Astrocyte of the spinal cord (primary cell): ENCODE results near the gene TSPEAR.

Experiments
- DNase-seq: peaks from one replicate; pipeline ENCODE4 v3.0.0; 2011; ENCODE audit warnings: low read depth, low spot score
- H3K4me3 ChIP-seq: 2 replicates; pipeline ENCODE4 v1.5.1; 2011; ENCODE audit warnings: low read depth, mild to moderate bottlenecking, low read length, moderate library complexity
- in situ Hi-C: cut with HindIII; loops from 2 replicates; pipeline ENCODE4 v1.10.0; 2017; ENCODE audit warnings: low sequenced_read_pairs
- TF ChIP-seq, protein P1 (sequence below): IDR thresholded peaks from 2 replicates; pipeline ENCODE4 v1.5.1; 2012; ENCODE audit warnings: low read depth, mild to moderate bottlenecking, low read length, inconsistent platforms

Gene TSPEAR

DNA sequence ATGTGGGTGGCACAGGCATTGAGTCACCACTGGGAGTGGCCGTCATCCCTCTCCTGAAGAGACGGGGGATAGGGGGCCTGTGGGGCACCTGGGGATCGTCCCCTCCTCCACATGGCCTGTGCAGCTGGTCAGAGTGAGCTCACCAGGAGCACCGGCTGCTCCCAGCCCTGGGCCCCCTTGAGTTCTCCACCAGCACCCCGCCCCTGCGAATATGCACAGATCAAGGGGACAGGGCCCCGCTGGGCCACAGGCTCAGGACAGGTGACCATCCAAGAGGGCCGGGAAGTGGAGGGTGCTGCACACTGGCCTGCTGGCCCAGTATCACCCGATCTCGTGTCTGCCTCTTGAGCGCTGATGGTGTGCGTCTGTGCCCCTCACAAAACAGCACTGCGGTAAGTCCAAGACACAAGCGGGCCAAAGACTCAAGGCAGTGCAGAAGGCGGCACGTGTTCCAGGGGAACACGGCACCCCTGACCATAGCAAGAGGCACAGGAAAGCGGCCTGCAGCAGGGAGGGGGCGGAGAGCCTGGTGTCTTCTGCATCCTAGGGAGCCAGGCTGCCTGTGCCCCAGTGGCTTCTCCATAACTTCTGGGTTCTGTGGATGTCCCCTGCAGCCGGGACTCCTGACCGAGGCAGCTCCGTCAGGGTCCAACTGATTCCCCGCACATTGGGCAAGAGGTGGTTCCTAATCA, 18.1 kb upstream of the TSPEAR start:
- TF ChIP-seq, protein P1, sequence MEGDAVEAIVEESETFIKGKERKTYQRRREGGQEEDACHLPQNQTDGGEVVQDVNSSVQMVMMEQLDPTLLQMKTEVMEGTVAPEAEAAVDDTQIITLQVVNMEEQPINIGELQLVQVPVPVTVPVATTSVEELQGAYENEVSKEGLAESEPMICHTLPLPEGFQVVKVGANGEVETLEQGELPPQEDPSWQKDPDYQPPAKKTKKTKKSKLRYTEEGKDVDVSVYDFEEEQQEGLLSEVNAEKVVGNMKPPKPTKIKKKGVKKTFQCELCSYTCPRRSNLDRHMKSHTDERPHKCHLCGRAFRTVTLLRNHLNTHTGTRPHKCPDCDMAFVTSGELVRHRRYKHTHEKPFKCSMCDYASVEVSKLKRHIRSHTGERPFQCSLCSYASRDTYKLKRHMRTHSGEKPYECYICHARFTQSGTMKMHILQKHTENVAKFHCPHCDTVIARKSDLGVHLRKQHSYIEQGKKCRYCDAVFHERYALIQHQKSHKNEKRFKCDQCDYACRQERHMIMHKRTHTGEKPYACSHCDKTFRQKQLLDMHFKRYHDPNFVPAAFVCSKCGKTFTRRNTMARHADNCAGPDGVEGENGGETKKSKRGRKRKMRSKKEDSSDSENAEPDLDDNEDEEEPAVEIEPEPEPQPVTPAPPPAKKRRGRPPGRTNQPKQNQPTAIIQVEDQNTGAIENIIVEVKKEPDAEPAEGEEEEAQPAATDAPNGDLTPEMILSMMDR, result no peak
- in situ Hi-C loops, result no loop called here
- no peak for DNase-seq
- H3K4me3 ChIP-seq, result no peak overlapping the region

DNA sequence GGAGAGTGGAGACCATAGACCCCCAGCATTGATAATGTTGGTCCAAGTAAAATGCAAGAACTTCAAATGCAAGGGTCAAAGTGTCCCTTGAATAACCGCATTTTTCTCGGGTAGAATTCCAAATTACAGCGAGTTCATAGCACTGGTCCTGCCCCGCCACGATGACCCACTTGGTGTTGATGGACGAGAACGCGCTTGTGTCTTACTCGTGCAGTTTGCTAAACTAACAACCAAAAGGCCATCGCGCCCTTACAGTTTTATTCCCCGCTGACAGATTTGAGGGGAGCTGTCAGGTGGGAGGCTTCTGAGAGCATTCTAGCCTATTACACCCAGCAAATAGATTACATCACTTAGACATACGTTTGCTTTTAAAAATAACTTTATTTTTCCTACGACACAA, 17.3 kb upstream of the TSPEAR start:
- H3K4me3 ChIP-seq, result no peak overlapping the region
- DNase-seq, result no peak
- in situ Hi-C loops, result no loop called here
- TF ChIP-seq, protein P1, result no peak

DNA sequence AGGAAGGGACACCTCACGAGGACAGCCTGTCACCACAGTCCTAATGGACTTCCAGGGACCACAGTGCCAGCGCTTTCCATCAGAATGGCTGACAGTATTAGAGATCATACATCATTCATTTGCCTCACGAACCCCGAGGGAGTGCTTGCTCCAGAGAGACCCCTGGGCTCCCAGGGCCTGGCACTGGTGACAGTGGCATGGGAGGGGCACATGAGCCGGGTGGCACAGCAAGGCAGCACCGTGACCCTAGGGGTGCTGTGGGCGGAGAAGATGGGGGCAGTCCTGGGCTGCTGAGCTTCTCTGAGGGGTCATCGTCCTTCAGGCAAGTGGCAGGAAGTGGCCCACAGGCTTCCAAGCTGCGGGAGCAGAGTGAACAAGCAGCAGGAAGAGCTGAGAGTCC, 16.4 kb upstream of the TSPEAR start:
- DNase-seq, result no peak
- in situ Hi-C loops, result no loop called here
- TF ChIP-seq, protein P1, result no peak
- H3K4me3 ChIP-seq, result no peak overlapping the region

DNA sequence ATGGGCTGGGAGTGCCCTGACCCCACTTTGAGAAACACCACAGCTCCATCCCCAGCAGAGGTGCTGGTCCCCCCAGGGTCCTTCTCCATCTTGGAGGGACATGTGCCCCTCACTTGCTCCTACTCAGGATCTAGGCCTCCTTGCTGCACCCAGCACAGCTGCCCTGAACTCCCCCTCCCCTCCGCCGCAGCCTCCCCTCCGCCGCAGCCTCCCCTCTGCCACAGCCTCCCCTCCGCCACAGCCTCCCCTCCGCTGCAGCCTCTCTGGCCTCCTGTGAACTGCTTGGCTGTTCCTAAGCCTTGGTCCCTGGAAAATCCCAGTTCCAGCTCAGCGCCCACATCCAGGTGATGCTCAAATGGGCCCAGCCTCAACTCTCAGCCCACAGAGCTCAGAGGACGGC, 15.9 kb upstream of the TSPEAR start:
- no peak for DNase-seq
- TF ChIP-seq, protein P1, result no peak
- no peak overlapping the region for H3K4me3 ChIP-seq
- in situ Hi-C loops, result no loop called here

DNA sequence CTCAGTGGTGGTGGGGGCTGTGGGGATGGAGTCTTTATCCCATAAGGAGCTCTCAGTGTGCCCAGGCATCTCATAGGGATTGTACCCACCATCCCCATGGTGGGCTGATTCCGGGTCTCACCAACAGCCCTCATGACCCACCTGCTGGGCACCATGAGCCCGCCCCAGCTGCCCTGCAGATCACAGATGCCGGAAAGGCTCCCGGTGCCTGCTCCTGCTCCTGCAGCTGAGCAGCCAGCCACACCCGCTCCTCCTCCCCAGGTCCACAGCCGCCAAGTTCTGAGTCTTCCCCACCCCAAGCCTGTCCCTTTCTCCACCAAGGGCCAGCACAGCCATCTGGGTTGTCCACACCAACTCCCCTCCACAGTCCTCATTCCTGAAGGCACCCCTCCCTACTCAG, 15.5 kb upstream of the TSPEAR start:
- no peak for DNase-seq
- in situ Hi-C loops, result no loop called here

DNA sequence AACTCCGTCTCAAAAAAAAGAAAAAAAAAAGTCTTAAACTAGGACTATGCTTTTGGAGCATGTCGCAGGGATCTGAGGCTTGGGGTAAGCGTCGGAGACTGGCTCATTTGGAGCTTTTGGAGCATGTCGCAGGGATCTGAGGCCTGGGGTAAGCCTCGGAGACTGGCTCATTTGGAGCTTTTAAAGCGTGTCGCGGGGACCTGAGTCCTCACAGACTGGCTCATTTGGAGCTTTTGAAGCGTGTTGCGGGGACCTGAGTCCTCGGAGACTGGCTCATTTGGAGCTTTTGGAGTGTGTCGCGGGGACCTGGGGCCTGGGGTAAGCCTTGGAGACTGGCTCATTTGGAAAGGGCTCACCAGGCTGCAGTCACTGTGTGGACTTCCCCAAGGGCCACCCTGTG, 13.6 kb upstream of the TSPEAR start:
- H3K4me3 ChIP-seq, result no peak overlapping the region
- TF ChIP-seq, protein P1, result no peak

More for the DNA sequence above, 15.5 kb upstream of the TSPEAR start:
- TF ChIP-seq, protein P1, result no peak
- H3K4me3 ChIP-seq, result no peak overlapping the region

DNA sequence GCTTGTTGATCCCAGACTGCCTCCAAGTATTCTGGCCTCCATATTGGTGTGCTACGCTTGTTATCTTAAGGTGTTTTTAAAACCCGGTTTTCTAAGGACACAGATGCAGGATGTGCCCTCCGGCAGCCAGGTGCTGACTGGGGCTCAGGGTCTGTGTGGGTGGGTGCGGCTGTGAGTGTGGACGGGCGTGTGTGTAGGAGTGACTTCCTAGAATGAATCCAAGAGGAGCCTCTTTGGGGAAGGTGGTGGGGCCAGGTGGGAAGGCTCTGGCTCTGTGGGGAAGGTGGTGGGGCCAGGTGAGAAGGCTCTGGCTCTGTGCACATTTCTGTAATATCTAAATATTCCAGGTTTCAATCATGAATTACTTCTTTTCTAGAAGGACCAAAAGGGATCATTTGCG, 12.8 kb upstream of the TSPEAR start:
- no peak overlapping the region for H3K4me3 ChIP-seq
- DNase-seq, result no peak
- TF ChIP-seq, protein P1, result no peak
- in situ Hi-C loops, result no loop called here

More for the DNA sequence above, 13.6 kb upstream of the TSPEAR start:
- in situ Hi-C loops, result no loop called here
- DNase-seq, result no peak
